BJ (cell line): ENCODE results near the gene ATP5MC2. TPM values are rescaled to one million over a fixed set of nuclear protein-coding genes. Genes with fewer than 3 reads are reported as not detected.

Experiments
- CTCF ChIA-PET: fragments of 350-600 bp; formaldehyde crosslinking; extraction: SDS; loops from one replicate; lab custom pipeline; 2021; ENCODE audit warnings: antibody characterized with exemption, inconsistent platforms; lab: Yijun Ruan, JAX
- POLR2A ChIA-PET: fragments of 300-600 bp; sonication (Branson Sonifier 250); formaldehyde crosslinking; extraction: SDS; loops from one replicate; lab custom pipeline; 2021; ENCODE audit warnings: antibody characterized with exemption; lab: Charles Lee
- DNase-seq: peaks from one replicate; pipeline ENCODE4 v3.0.0-alpha.2; 2011; ENCODE audit warnings: low read depth
- H3K27me3 ChIP-seq: 2 replicates; pipeline ENCODE4 v1.6.0; 2011; ENCODE audit warnings: low read length; ENCODE audit not compliant: control insufficient read depth, insufficient read depth
- H3K36me3 ChIP-seq: 2 replicates; pipeline ENCODE4 v1.5.1; 2011; ENCODE audit warnings: low read length; ENCODE audit not compliant: control insufficient read depth, insufficient read depth
- H3K4me3 ChIP-seq: 2 replicates; pipeline ENCODE4 v1.5.1; 2011; ENCODE audit warnings: low read depth, mild to moderate bottlenecking, control low read depth, low read length
- polyA plus RNA-seq: library from polyadenylated mRNA; depleted of rRNA; stranded (reverse); fragments of >200 nt; gene quantifications from 2 replicates; pipeline ENCODE4 v1.2.3, GENCODE V29; 2011
- TF ChIP-seq, protein P1 (sequence below): IDR thresholded peaks from 2 replicates; pipeline ENCODE4 v1.5.1; 2011; ENCODE audit warnings: low read depth, mild to moderate bottlenecking, control low read depth, inconsistent platforms, low read length, moderate library complexity; ENCODE audit not compliant: insufficient read depth

ATP5MC2 gene
- polyA plus RNA-seq, 1 experiment, result 356 TPM

DNA sequence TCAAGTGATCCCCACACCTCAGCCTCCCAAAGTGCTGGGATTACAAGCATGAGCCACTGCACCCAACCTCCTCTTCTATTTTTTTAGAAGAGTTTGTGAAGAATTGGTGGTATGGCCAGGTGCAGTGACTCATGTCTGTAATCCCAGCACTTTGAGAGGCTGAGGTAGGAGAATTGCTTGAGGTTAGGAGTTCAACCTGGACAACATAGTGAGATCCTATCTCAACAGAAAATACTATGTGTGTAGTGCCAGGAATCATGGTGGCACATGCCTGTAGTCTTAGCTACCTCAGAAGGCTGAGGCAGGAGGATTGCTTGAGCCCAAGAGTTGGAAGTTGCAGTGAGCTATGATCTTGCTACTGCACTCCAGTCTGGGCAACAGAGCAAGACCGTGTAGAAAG lies 44.2 kb downstream of the ATP5MC2 start:
- Histone ChIP-seq H3K36me3 (no peaks in the 10 kb centered on the region), H3K27me3 (no peaks in the 10 kb centered on the region; the same call in 1 of the 2 replicates), H3K4me3 (no peak overlapping the region)
- CTCF ChIA-PET, result no interaction called here
- TF ChIP-seq, protein P1, sequence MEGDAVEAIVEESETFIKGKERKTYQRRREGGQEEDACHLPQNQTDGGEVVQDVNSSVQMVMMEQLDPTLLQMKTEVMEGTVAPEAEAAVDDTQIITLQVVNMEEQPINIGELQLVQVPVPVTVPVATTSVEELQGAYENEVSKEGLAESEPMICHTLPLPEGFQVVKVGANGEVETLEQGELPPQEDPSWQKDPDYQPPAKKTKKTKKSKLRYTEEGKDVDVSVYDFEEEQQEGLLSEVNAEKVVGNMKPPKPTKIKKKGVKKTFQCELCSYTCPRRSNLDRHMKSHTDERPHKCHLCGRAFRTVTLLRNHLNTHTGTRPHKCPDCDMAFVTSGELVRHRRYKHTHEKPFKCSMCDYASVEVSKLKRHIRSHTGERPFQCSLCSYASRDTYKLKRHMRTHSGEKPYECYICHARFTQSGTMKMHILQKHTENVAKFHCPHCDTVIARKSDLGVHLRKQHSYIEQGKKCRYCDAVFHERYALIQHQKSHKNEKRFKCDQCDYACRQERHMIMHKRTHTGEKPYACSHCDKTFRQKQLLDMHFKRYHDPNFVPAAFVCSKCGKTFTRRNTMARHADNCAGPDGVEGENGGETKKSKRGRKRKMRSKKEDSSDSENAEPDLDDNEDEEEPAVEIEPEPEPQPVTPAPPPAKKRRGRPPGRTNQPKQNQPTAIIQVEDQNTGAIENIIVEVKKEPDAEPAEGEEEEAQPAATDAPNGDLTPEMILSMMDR, result no peak
- no peak for DNase-seq
- POLR2A ChIA-PET, result no interaction called here

DNA sequence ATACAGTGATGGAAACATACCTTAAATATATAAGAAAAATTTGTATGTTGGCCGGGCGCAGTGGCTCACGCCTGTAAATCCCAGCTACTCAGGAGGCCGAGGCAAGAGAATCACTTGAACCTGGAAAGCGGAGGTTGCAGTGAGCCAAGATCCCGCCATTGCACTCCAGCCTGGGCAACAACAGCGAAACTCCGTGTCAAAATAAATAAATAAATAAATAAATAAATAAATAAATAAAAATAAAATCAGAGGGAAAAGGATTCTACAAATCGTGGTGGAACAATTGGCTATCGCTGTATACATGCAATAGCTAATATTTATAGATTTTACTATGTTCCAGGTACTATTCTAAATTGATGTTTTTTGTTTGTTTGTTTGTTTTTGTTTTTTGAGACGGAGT lies 48.0 kb downstream of the ATP5MC2 start:
- H3K36me3 ChIP-seq, result no peaks in the 10 kb centered on the region
- H3K27me3 ChIP-seq, result no peaks in the 10 kb centered on the region; the same call in 1 of the 2 replicates
- TF ChIP-seq, protein P1, result no peak
- ChIA-PET CTCF (no interaction called here), POLR2A (no interaction called here)
- no peak for DNase-seq
- no peak overlapping the region for H3K4me3 ChIP-seq

DNA sequence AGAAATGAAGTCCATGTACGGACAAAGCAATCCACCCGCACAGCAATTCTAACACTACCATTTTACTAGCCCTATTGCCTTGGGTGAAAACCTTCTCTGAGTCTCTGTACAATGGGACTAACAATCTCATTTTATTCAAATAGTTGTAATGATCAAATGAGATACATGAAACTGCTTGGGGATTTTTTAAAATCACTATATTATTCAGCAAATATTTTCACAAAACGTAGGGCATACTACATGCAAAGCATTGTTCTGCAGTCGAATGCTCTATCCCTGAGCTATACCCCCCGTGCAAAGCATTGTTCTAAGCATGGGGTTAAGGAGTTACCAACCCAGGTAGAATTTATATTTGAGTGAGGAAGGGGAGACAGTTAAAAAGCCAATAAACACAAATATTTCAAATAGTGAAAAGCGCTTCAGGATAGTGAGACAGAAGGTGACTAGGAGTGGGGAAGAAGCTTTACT lies 49.1 kb downstream of the ATP5MC2 start:
- TF ChIP-seq, protein P1, result no peak
- no peak for DNase-seq
- CTCF ChIA-PET, result interaction anchor here (1.2 to 1.5 kb wide), 2 partner anchors 10 to 83 kb away, joined by 3 to 4 read pairs; no protein-coding TSS in a partner anchor
- Histone ChIP-seq H3K4me3 (peak overlapping the region; percentile 86), H3K27me3 (no peaks in the 10 kb centered on the region), H3K36me3 (no peaks in the 10 kb centered on the region)
- POLR2A ChIA-PET, result no interaction called here

DNA sequence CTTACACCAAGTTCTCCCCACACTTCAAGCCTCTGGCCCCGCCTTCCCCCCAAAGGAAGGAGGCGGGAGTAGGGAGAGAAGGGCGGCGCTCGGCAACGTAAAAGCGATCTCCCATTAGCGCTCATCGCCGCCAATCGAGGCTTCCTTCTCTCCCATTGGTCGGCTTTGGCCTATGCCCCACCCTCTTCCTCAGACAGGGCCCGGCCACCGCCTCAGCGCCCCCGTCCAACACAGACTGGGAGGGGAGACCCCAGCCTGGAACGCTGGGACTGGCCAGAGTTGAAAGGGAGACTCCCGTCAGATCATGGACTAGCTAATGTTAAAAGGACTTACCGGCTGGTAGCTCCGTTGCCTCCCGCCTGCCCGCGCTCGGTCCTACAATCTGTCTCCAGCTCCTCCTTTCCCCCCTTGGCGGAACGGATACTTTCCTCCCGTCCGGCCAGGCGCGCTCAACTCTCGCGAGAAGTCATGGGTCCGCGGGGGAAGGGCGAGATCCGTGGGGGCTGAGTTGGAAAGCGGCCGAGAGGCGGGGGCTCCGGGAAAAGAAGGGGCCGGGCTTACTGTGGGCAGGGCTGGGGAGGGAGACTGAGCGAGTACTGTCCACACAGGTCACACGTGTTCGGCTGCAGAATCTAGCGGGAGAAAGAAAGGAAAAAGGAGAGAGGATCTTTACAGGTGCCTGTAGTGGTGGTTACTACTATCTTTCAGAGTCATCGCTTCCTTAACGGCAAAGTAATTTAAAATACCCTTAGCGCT lies 49.8 kb downstream of the ATP5MC2 start, which contains the start of gene ATF7:
TSS of gene ATF7 (minus strand) at position 437 of the 756 bp plus-strand sequence. CDS start 25,382 bp downstream, outside the sequence.
- ChIA-PET CTCF (interaction anchor here (1.2 to 1.5 kb wide), 2 partner anchors 10 to 83 kb away, joined by 3 to 4 read pairs; no protein-coding TSS in a partner anchor), POLR2A (no interaction called here)
- DNase-seq, result peak; percentile 84
- Histone ChIP-seq H3K36me3 (no peaks in the 10 kb centered on the region), H3K27me3 (no peaks in the 10 kb centered on the region), H3K4me3 (peak within 1 kb of the TSS; percentile 86)
- TF ChIP-seq, protein P1, result no peak

DNA sequence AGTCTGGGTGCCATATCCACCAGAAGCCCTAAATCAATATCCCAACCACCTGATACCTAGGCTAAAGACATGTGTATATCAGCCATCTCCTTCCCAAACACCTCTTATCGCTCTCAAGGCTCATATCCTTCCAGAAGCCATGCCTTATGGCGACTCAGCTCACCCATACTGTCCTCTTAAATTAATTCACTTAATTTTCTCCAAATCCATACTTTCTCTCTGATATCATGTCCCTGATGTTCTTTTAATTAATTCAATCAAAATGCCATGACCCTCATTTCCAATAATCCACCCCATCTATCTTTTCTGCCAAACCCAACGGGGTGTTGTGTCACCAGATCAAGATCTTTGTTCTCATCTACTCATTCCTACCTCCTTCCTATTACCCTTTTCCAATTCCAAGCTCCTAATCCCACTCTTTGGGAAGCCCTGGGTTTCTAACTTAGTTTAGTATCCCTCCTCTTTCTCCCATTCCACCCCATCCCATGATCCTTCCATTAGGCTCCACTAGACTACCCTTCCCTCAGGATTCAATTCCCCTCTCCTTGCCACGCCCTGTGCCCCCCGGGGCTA lies 50.4 kb downstream of the ATP5MC2 start:
- CTCF ChIA-PET, result interaction anchor here (1.2 to 2.2 kb wide), 4 partner anchors 9 to 82 kb away, joined by 3 to 9 read pairs (median 5); no protein-coding TSS in a partner anchor
- no peaks in the 10 kb centered on the region for H3K36me3 ChIP-seq
- POLR2A ChIA-PET, result no interaction called here
- H3K27me3 ChIP-seq, result no peaks in the 10 kb centered on the region
- DNase-seq, result no peak
- TF ChIP-seq, protein P1, result no peak
- peak overlapping the region; percentile 86 for H3K4me3 ChIP-seq
